Liver (tissue), 3 donors: ENCODE results near the gene TRIM41.

Experiments used
- ATF3 ChIP-seq: IDR thresholded peaks from 2 replicates; pipeline ENCODE4 v1.6.1; 2016; ENCODE audit warnings: antibody characterized with exemption
- CTCF ChIP-seq: fragments of 150-350 bp; IDR thresholded peaks from 2 replicates; pipeline ENCODE4 v1.5.1; 2017; ENCODE audit warnings: improper control_type of control experiment, low read depth, low read length; ENCODE audit not compliant: missing input control
- FOXA1 ChIP-seq: IDR thresholded peaks from 2 replicates; pipeline ENCODE4 v1.6.1; 2016; ENCODE audit warnings: antibody characterized with exemption
- GABPA ChIP-seq, 2 donors: IDR thresholded peaks in 1 of 2; conservative IDR thresholded peaks in 1 of 2; 2 replicates each; pipeline ENCODE4 v1.6.1; 2016; ENCODE audit warnings: antibody characterized with exemption in 2 of 2, mild to moderate bottlenecking in 1 of 2, moderate library complexity in 1 of 2
- JUND ChIP-seq, 2 donors: IDR thresholded peaks; 2 replicates each; pipeline ENCODE4 v1.6.1; 2016; ENCODE audit warnings: antibody characterized with exemption in 2 of 2
- MAX ChIP-seq: IDR thresholded peaks from 2 replicates; pipeline ENCODE4 v1.6.1; 2016; ENCODE audit warnings: antibody characterized with exemption
- RAD21 ChIP-seq, 2 donors: IDR thresholded peaks; 2 replicates each; pipeline ENCODE4 v1.6.1; 2016; ENCODE audit warnings: antibody characterized with exemption in 2 of 2, mild to moderate bottlenecking in 2 of 2
- RXRA ChIP-seq, 2 donors: IDR thresholded peaks; 2 replicates each; pipeline ENCODE4 v1.6.1; 2017 to 2018; ENCODE audit warnings: antibody characterized with exemption in 2 of 2, mild to moderate bottlenecking in 1 of 2
- SP1 ChIP-seq: IDR thresholded peaks from 2 replicates; pipeline ENCODE4 v1.6.1; 2018; ENCODE audit warnings: antibody characterized with exemption, mild to moderate bottlenecking
- TAF1 ChIP-seq: conservative IDR thresholded peaks from 2 replicates; pipeline ENCODE4 v1.6.1; 2016; ENCODE audit warnings: antibody characterized with exemption, mild to moderate bottlenecking
- YY1 ChIP-seq: IDR thresholded peaks from 2 replicates; pipeline ENCODE4 v1.6.1; 2016; ENCODE audit warnings: antibody characterized with exemption, mild to moderate bottlenecking
- ZBTB33 ChIP-seq: IDR thresholded peaks from 2 replicates; pipeline ENCODE4 v1.6.1; 2016; ENCODE audit warnings: antibody characterized with exemption
- TF ChIP-seq, protein P1 (sequence below): IDR thresholded peaks from 2 replicates; pipeline ENCODE4 v1.6.1; 2016; ENCODE audit warnings: antibody characterized with exemption, mild to moderate bottlenecking
- donor health status: healthy.
- donor health status: healthy.

GRCh38 chr5:181245427-181246275, 22.6 kb downstream of the TRIM41 start:
- no peak for TF ChIP-seq TAF1
- TF ChIP-seq RXRA (IDR thresholded peaks at IDR 0.05) = no peak
- TF ChIP-seq CTCF = no peak
- TF ChIP-seq RAD21 (IDR thresholded peaks at IDR 0.05) = no peak
- TF ChIP-seq JUND (IDR thresholded peaks at IDR 0.05) = no peak
- TF ChIP-seq SP1 = no peak
- no peak for TF ChIP-seq FOXA1
- no peak for TF ChIP-seq YY1
- no peak for TF ChIP-seq GABPA (IDR thresholded peaks at IDR 0.05 in 1 of 2, conservative IDR thresholded peaks at IDR 0.05 in 1 of 2)
- TF ChIP-seq ATF3 = no peak
- TF ChIP-seq, protein P1, sequence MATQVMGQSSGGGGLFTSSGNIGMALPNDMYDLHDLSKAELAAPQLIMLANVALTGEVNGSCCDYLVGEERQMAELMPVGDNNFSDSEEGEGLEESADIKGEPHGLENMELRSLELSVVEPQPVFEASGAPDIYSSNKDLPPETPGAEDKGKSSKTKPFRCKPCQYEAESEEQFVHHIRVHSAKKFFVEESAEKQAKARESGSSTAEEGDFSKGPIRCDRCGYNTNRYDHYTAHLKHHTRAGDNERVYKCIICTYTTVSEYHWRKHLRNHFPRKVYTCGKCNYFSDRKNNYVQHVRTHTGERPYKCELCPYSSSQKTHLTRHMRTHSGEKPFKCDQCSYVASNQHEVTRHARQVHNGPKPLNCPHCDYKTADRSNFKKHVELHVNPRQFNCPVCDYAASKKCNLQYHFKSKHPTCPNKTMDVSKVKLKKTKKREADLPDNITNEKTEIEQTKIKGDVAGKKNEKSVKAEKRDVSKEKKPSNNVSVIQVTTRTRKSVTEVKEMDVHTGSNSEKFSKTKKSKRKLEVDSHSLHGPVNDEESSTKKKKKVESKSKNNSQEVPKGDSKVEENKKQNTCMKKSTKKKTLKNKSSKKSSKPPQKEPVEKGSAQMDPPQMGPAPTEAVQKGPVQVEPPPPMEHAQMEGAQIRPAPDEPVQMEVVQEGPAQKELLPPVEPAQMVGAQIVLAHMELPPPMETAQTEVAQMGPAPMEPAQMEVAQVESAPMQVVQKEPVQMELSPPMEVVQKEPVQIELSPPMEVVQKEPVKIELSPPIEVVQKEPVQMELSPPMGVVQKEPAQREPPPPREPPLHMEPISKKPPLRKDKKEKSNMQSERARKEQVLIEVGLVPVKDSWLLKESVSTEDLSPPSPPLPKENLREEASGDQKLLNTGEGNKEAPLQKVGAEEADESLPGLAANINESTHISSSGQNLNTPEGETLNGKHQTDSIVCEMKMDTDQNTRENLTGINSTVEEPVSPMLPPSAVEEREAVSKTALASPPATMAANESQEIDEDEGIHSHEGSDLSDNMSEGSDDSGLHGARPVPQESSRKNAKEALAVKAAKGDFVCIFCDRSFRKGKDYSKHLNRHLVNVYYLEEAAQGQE = no peak
- no peak for TF ChIP-seq ZBTB33
- no peak for TF ChIP-seq MAX
